HG03139 (cell line): Measurements from ENCODE around the gene CLASRP.

Experiments
- ATAC-seq: cut with Tn5 transposase; IDR thresholded peaks from one replicate; pipeline ENCODE4 v1.9.1; 2021; ENCODE audit not compliant: unreplicated experiment

Gene CLASRP

DNA sequence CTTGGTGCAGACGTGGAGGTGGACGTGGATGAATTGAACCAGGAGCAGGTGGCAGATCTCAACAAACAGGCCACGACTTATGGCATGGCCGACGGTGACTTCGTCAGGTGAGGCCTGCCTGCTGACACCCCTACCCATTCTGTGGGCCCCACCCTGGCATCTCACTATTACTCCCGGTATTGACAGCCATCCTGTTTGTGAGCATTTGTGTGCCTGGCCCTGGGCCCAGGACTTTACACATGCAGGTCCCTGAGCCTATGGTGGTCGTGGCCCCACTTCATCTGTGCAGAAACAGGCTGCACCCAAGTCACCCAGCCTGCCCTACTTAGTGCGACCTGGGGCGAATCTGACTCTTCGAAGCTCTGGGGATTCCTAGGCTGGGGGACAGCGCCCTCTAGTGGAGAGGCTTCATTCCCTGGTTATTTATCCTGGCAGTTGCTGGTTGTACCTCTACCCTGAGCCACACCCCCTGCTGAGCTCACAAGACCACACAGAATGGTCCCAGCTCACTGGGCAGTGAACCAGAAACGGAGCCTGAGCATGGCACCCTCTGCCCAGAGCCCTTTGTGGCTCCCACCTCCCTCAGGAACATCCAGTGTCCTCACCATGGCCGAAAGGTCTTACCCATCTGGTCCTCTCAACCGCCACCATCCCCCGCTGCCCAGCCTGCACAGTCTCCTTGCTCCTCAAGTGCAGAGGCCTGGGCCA, 20.6 kb downstream of the CLASRP start:
- peak; percentile 53 for ATAC-seq

DNA sequence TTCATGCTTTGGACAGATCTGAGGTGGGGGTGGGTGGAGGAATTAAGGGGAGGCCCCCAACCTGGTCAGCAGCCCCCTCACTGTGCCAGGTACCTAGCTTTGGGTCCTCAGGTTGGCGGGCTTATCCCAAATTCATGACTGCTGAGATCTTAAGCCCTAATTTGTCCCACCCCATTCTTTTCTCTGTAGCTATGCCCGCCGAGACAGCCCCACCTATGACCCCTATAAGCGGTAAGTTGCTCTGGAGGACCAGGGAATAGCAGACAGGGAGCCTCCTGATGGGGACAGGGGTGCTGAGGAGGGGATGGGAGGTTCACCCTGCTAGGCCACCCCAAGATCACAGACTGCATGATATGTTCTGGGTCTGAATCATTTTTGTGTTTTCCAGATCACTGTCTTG, 23.1 kb downstream of the CLASRP start:
- no peak for ATAC-seq

DNA sequence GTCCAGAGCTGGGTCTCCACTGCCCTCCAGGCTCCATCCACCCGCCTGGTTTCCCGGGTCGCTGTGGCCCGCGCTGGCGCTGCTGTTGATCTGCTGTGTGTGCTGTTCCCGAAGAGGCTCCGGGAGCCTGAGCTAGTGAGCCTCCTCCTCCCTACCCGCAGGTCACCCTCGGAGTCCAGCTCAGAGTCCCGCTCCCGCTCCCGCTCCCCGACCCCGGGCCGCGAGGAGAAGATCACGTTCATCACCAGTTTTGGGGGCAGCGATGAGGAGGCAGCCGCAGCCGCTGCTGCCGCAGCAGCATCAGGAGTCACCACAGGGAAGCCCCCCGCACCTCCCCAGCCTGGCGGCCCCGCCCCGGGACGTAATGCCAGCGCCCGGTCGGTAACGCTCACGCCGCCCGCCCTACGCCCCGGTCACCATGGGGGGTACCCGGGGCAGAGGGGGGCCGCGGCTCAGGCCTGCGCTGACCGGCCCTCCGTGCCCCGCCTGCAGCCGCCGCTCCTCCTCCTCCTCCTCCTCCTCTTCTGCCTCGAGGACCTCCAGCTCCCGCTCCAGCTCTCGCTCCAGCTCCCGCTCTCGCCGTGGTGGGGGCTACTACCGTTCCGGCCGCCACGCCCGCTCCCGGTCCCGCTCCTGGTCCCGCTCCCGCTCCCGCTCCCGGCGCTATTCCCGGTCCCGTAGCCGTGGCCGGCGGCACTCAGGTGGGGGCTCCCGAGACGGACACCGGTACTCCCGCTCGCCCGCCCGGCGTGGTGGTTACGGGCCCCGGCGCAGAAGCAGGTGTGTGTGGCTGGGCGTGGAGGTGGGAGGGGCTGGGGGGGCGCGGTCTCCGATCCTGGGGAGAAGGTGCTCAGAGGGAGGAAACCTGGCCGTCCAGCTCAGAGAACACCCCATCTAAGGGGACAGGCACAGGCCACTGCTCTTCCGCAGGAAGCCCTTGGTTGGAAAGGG, 25.3 kb downstream of the CLASRP start:
- ATAC-seq = no peak

DNA sequence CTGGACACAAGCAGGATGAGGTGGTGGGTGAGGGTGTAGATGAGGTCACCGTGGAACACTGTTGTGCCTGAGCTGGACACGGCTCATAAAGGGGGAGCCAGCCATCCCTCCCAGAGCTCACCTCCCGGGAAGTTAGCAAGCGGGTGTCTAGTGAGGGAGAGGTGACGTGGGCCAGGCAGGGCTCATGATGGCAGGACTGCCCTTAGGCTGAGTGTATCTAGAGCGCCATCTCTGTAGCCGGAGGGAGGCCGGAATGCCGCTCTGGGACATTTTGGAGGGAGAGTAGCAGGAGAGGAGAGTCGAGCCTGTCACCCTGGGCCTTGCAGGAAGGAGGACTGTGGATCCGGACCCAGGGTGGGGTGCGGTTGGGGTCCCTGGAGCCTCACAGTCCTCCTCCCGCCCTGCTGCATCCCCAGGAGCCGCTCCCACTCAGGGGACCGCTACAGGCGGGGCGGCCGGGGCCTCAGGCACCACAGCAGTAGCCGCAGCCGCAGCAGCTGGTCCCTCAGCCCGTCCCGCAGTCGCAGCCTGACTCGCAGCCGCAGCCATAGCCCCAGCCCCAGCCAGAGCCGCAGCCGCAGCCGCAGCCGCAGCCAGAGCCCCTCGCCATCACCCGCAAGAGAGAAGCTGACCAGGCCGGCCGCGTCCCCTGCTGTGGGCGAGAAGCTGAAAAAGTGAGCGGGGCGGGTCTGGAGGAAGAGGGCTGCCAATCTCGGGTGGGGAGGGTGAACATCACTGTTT, 28.2 kb downstream of the CLASRP start:
- no peak for ATAC-seq

DNA sequence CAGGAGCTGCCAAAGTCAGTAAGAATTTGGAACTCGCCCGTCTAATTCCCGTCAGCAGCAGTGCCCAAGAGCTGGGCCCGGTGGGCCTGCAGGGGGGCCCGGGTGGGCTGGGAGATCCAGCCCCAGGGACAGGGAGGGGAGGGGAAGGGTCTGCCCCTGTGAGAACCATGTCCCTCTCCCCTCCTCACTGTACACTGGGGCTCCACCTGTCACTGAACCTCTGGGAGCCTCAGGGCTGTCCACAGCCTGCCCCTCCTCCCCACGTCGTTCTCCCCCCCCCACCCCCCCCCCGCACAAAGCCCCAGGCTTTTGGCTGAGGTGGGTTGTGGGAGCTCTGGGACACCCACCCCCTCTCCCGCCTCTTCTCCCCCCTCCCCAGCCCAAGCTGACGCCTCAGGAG, 29.2 kb downstream of the CLASRP start:
- ATAC-seq = no peak

DNA sequence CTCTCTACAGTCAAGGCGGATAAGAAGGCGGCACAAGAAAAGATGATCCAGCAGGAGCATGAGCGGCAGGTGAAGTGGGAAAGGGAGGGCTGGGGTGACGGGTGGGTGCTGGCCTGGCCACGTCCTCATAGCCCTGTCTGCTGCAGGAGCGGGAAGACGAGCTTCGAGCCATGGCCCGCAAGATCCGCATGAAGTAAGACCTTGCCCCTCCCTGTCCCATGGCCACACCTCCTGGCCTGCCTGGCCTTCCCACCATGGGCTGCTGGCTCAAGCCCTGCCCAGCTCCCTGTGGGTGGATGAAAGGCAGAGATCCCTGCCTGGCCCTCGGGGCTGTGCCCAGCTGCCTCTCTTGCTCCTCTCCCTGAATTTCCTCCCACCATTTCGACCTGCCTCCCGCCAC, 30.2 kb downstream of the CLASRP start:
- no peak for ATAC-seq

DNA sequence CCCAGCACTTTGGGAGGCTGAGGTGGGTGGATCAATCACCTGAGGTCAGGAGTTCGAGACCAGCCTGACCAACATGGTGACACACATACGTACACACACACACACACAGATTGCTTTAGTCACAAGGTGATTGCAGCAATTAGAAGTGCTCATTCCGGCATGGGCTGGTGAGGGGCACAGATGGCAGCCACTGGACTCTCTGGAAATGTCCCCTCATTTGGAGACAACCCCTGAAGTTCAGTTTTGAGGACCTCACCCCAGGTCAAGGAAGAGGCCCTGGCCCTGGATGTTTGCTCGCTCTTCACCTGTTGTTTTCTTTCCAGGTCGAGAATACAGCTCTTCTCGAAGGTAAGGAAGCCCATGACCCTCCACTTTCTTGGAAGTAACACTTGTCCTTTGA, 31.4 kb downstream of the CLASRP start:
- ATAC-seq = no peak

DNA sequence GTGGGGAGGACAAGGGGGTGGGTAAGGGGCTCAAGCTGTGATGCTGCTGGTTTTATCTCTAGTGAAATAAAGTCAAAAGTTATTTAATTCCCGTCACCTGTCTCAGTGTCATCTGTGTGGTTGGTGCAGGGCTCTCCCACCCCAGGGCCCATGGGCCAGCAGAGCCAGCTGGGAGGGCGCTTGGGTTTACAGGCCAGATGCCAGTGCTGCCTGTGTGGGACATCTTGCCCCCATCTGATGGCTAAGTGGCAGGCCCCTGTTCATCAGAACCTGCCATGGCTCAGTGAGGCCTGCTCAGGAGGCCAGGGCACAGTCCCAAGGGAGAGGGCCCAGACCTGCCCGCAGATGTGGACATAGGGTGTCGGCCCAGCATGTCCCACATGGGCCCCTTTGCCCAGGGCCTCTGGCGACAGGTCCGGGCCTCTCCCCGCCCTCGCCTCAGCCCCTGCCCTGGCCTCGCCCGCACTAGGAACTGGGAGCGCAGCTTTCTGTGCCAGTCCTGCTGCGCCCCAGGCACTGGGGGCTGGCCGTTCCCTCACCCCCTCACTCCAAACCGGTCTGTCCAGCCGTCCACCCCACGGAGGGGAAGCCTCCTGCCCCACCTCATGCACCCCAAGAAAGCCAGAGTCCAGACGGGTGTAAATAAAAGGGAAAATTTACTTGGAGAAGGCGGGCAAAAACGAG, 32.2 kb downstream of the CLASRP start:
- no peak for ATAC-seq

DNA sequence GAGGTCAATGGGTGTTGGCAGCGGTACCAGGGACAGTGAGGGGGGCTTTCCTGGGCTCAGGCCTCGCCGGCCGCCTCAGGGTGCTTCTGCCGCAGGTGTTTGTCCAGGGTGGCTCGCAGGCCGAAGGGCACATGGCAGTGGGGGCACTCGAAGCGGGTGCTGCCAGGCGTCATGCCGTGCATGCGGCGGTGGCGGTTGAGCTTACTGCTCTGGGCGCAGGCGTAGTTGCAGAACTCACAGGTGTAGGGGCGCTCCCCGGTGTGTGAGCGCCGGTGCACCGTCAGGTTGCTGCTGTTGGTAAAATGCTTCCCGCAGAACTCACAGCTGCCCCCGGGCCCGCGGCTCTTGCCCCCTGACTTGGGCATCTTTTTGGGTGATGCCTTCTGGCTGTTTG, 32.7 kb downstream of the CLASRP start:
- no peak for ATAC-seq

DNA sequence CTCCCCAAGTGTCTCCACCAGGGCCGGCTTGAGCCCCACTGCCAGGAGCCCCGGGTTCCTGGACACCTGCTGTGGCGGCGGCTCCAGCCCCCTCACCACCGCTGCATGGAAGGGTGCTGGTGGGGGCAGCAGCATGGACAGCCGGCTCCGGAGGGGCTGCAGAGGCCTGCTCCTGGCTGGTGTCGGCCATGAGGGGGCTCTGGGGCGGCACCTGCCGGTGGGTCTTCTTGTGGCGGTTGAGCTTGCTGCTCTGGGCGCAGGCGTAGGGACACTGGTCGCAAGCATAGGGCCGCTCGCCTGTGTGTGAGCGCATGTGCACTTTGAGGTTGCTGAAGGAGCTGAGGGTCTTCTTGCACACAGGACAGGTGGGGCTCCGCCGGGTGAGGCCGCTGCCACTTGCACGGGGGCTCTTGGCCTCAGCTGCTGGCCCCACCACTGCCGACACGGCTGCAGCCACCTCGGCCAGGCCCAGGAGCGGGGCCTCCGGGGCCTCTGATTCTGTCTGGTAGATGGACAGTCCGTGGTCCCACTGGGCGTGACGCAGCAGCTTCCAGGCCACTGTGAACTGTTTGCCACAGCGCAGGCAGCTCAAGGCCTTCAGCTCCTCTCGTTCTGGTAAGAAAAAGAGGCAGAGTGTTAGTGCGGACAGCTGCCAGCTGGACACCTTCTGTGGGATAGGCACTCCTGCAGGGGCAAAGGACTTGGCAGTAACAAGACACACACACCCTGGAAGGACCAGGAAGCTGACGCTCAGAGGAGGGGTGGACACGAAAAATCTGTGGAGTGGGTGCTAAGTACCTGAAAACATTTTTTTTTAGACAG, 33.3 kb downstream of the CLASRP start:
- ATAC-seq = no peak

DNA sequence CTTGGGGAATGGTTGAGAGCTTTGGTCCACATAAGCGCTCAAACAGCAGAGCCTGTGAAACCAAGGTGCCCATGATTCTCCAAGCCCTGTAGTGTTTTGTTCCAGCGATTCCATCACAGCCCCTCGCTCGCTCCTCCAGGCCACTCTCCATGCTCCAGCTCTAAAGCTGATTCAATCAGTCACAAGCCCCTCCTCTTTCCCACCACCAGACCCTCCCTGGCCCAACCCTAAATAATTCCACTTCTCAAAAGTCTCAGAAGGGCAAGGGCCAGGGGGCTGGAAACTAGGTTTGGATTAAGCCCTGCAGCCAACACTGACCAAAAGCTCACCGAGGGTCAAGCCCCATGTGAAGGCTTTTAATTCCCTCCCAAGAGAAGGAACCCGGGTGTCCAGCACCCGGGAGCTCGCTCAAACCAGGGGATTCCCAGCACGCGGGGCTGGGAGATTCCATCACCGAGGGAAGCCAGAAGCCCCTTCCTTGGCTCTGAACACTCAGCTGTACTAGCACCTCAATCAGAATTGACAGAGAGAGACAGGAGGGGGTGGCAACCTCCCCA, 36.0 kb downstream of the CLASRP start:
- ATAC-seq = no peak

DNA sequence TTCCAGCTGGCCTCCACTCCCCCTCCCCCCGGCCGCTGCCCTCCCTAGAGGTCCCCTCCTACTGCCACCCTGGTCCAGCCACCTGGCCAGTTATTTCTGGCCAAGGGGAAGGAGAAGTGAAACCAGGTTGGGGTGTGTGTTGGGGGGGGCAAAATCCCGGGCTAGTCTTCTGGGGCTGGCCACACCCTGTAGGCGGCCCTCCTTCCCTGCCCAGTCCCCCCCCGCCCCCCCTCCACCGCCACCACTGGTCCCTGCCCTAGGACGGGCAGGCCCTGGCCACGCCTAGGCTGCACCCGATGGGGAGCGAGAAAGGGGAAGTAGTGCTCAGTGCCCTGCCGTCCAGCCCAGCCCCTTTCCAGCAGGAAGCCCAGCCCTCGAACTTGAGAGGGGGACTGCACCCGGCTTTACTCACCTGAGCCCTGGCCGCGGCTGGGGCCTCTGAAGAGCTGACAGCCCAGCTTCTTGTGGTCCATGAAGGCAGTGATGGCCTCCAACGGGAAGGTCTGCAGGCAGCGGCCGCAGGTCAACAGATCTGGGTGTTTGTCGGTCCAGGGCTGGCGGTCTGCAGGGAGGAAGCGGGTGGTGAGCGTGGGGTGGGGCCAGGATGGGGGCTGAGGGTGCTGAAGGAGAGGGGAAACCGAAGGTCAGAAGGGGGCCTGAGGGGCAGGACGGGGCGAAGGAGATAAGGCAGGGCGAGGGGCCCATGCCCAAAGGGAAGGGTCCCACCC, 36.6 kb downstream of the CLASRP start:
- peak; percentile 66 for ATAC-seq

DNA sequence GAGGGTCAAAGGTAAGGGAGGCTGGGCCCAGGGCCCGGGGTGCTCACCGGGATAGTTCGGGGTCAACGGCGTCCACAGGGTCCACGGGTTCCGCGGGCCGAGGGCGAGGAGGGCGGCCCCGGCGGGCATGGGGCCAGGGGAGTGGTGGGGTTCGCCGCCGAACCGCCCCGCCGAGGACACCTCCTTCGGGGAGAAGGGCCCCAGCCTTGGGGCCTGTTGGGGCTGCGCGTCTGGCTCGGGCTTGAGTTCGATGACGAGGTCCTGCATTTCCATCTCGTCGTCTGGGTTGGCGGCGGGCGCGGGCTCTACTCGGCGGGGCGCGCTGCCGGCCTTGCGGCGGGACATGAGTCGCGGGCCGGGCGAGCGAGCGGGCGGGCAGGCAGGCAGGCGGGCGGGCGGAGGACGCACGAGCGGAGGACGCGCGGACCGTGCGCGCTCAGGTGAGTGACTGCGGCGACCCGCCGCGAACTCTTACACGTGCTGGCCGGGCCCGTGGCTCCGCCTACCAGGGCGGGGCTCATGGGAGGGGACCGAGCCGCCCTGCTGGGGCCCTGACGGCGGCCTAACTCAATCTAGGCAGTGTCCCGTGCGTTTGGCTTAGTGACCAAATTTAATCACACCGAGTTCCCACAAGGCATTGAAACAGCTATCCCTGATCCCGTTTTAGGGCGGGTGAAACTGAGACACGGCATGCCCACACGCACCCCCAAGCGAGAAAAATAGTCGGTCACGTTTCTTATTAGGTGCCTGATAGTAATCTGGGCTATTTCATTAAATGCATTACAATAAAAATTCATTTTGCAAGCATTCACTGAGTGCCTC, 37.4 kb downstream of the CLASRP start, which contains the start of gene ZNF296:
ZNF296 (minus strand) TSS at position 450 of the 822 bp plus-strand sequence; CDS start at position 345, 105 bp downstream.
- ATAC-seq = peak; percentile 27

DNA sequence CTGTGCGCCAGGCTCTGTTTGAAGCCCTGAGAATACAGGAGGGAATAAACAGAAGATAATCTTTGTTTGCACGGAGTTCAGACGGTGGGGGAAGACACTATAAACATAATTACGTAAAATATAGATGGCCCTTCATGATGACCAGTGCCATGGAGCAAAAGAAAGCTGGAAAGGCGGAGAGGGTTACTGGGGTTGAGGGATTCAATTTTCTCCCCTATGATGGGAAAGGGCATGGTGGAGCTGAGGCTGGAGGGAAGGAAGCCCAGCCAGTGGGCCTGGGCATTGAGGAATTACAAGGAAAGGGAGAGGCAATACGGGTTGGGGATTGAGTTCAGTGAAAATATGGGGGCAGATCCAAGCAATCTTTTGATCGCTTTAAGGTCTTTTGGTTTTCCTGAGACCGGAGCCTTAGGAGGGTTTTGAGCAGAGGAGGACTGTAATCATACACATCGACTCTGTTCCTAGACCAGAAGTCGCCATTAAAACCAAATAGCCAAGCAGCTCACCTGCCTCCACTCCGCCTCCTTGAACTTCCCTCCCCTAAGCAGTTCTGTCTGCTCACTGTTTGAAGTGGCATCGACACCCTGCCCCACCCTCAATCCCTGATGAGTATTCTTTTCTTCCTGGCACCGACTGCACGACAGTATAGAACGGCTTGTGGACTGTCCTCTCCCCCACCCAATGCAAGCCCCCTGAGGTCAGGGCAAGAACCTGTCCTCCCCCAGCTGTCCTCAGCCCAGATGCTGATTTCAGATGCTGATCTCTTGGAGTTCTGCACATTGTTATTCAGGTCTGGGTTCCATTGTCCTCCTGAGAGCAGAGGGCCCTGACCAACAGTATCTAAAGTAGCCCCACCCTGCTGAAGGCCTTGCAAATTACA, 38.2 kb downstream of the CLASRP start:
- no peak for ATAC-seq

DNA sequence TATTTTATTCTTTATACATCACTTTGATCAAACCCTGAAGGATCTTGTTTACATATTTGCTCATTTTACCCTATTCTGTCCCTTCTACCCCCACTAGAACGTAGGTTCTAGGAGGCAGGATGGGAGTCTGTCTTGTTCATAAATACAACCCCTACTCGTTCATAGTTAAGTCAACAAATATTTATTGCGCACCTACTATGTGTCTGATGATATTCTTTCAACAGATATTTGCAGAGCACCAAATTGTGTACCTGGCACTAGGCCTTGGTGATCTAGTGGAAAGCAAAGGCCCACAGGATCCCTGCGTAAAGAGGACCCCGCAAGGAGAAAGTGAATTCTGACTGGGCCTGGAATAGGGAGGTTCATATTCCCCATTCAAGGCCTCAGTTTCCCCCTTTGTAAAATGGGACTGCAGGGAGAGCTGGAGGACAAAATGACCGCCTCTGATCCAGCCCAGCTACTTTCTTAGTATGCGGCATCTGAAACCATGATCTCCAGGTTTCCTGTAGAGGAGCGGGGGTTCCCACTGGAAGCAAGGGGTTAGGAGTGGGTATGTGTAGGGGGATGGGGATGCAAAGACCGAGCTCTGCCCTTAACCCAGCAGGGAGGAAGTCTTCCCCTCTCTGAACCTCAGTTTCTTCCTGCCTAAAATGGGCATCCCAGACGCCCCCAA, 39.7 kb downstream of the CLASRP start:
- ATAC-seq = no peak

DNA sequence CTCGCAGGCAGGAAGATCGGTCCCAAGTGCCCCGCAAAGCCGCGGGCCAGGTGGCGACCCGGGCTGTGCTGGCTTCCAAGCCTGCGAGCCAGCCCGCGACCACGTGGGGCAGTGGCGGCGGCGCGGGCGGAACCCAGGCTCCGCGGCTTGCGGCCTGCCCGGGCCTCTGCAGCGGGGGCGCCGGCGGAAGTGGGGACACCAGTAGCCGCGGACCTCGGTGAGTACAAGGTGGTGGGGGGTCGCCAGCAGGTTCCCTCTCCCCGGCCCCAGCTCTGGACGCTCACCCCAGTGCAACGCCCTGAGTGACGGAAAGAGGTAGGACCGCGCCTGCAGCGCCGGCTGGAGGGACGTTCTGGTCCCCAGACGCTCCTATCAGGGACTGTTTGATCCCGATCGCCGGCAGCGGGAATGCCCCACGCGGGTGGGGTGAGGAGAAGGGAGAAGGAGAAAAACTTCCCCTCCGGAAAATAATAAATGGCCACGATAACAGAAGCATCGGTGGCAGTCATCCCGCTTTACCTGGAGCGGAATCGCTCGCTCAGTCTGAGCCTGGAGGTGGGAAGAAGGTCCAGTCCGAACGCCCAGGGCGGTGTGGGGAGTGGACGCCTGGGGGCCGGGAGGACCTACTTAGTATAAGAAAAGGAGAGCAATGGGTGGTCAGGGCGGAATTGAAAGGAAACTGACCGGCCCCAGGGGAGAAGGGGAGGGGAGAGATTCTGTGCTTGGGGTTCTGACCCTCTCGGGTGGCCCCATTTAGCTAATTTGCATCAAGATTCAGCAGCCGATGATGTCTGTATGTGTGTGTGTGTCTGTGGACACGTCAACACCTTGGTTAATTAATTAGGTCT, 40.4 kb downstream of the CLASRP start, which contains the start of gene GEMIN7:
GEMIN7 (plus strand) TSS at position 198 of the 848 bp plus-strand sequence. CDS start 10,855 bp downstream, outside the sequence.
- no peak for ATAC-seq
